GM23248 (cell line): ENCODE results near the gene ZBTB4. TPM values are rescaled to one million over a fixed set of nuclear protein-coding genes. Genes with fewer than 3 reads are reported as not detected.

Experiments
- DNase-seq: peaks from one replicate; pipeline ENCODE4 v3.0.0-alpha.2; 2015
- H2AFZ ChIP-seq: fragments of 200-600 bp; sonication (generic); 2 replicates; pipeline ENCODE4 v1.6.1; 2016; ENCODE audit warnings: antibody characterized with exemption
- H3F3A ChIP-seq: fragments of 200-600 bp; sonication (generic); 2 replicates; pipeline ENCODE4 v1.6.1; 2016; ENCODE audit warnings: mild to moderate bottlenecking, antibody characterized with exemption, mixed run types; ENCODE audit not compliant: insufficient read depth
- H3K27ac ChIP-seq: fragments of 200-600 bp; sonication (generic); 2 replicates; pipeline ENCODE4 v1.5.1; 2016; ENCODE audit warnings: mild to moderate bottlenecking
- H3K27me3 ChIP-seq: fragments of 200-600 bp; sonication (generic); replicated peaks from 2 replicates; pipeline ENCODE4 v1.6.1; 2016; ENCODE audit warnings: mild to moderate bottlenecking; ENCODE audit not compliant: insufficient read depth
- H3K36me3 ChIP-seq: fragments of 200-600 bp; sonication (generic); 2 replicates; pipeline ENCODE4 v1.6.1; 2016; ENCODE audit warnings: low read depth, mild to moderate bottlenecking
- H3K4me1 ChIP-seq: fragments of 200-600 bp; sonication (generic); 2 replicates; pipeline ENCODE4 v1.6.1; 2016; ENCODE audit warnings: mild to moderate bottlenecking; ENCODE audit not compliant: insufficient read depth
- H3K4me2 ChIP-seq: fragments of 200-600 bp; sonication (generic); one replicate; pipeline ENCODE4 v1.6.1; 2016; ENCODE audit warnings: mild to moderate bottlenecking; ENCODE audit not compliant: unreplicated experiment
- H3K4me3 ChIP-seq: fragments of 200-600 bp; sonication (generic); 2 replicates; pipeline ENCODE4 v1.5.1; 2016; ENCODE audit warnings: mild to moderate bottlenecking
- H3K79me2 ChIP-seq: fragments of 200-600 bp; sonication (generic); 2 replicates; pipeline ENCODE4 v1.6.1; 2016; ENCODE audit warnings: mild to moderate bottlenecking; ENCODE audit not compliant: insufficient read depth
- H3K9ac ChIP-seq: fragments of 200-600 bp; sonication (generic); 2 replicates; pipeline ENCODE4 v1.6.1; 2016; ENCODE audit warnings: mild to moderate bottlenecking
- H3K9me2 ChIP-seq: fragments of 200-600 bp; sonication (generic); 2 replicates; pipeline ENCODE4 v1.6.1; 2016; ENCODE audit warnings: mixed run types, mild to moderate bottlenecking, moderate library complexity; ENCODE audit not compliant: insufficient read depth
- H3K9me3 ChIP-seq: fragments of 200-600 bp; sonication (generic); one replicate; pipeline ENCODE4 v1.6.1; 2017; ENCODE audit warnings: low read depth
- H4K20me1 ChIP-seq: fragments of 200-600 bp; sonication (generic); 2 replicates; pipeline ENCODE4 v1.6.0; 2016; ENCODE audit not compliant: insufficient read depth
- EZH2 ChIP-seq: fragments of 200-600 bp; sonication (generic); IDR thresholded peaks from 2 replicates; pipeline ENCODE4 v1.6.1; 2018; ENCODE audit warnings: antibody characterized with exemption, mild to moderate bottlenecking; ENCODE audit not compliant: insufficient read depth, poor library complexity, severe bottlenecking
- EZH2phosphoT487 ChIP-seq: fragments of 200-600 bp; sonication (generic); IDR thresholded peaks from 2 replicates; pipeline ENCODE4 v1.6.1; 2018; ENCODE audit warnings: antibody characterized with exemption, moderate library complexity, mild to moderate bottlenecking, low read depth; ENCODE audit not compliant: insufficient read depth
- WGBS, 2 experiments: methylation state at CpG; one replicate each; pipeline ENCODE4 v1.1.6; 2015 to 2017; ENCODE audit warnings: low lambda C conversion rate in 2 of 2, low coverage in 1 of 2; ENCODE audit errors: missing lambda C conversion rate in 2 of 2; 5-methylcytosine and 5-hydroxymethylcytosine counted together
- in situ Hi-C: fragments of 300-500 bp; cut with MboI; formaldehyde crosslinking; loops from 2 replicates; pipeline ENCODE4 v1.15.0; 2020
- polyA plus RNA-seq: library from polyadenylated mRNA; unstranded; fragments of >200 nt; fragmentation: Nextera tagmentation; extraction: Ambion mirVana; gene quantifications from 2 replicates; pipeline ENCODE4 v1.2.1, GENCODE V29; 2016
- total RNA-seq: library from RNA; depleted of rRNA; stranded (reverse); fragments of >200 nt; shearing (Covaris generic); gene quantifications from 2 replicates; pipeline ENCODE4 v1.2.3, GENCODE V29; 2014

The ZBTB4 gene
- total and polyA plus RNA-seq, 2 experiments from 2014 or later, result 17.7 to 32.9 TPM

GRCh38 chr17:7415784-7416183 is 63.6 kb downstream of the ZBTB4 start:
- Histone ChIP-seq H3K9ac (no peak overlapping the region), H2AFZ (no peak overlapping the region), H4K20me1 (no peaks in the 10 kb centered on the region), H3K9me3 (no peaks in the 10 kb centered on the region), H3K4me1 (peaks cover 16% of the 10 kb centered on the region), H3K79me2 (no peaks in the 10 kb centered on the region), H3K27me3 (no peaks in the 10 kb centered on the region), H3K4me2 (no peak overlapping the region), H3K9me2 (no peaks in the 10 kb centered on the region), H3F3A (peaks cover 12% of the 10 kb centered on the region), H3K36me3 (no peaks in the 10 kb centered on the region), H3K4me3 (no peak overlapping the region), H3K27ac (no peak overlapping the region)
- in situ Hi-C loops, result no loop called here
- no peak for DNase-seq
- 83 to 84% methylated on average over 23 of the region's 23 CpGs for WGBS, 2 experiments
- TF ChIP-seq EZH2 (no peak), EZH2phosphoT487 (no peak)

- no peak for DNase-seq
- Histone ChIP-seq H3K9ac (no peak overlapping the region), H3K4me2 (no peak overlapping the region), H3K4me1 (peaks cover 16% of the 10 kb centered on the region), H3K36me3 (no peaks in the 10 kb centered on the region), H3K9me2 (no peaks in the 10 kb centered on the region), H3K9me3 (no peaks in the 10 kb centered on the region), H4K20me1 (no peaks in the 10 kb centered on the region), H3K79me2 (no peaks in the 10 kb centered on the region), H2AFZ (no peak overlapping the region), H3K27ac (no peak overlapping the region), H3K27me3 (no peaks in the 10 kb centered on the region), H3K4me3 (no peak overlapping the region), H3F3A (peaks cover 12% of the 10 kb centered on the region)
- 85 to 86% methylated on average over 14 of the region's 14 CpGs for WGBS, 2 experiments
- TF ChIP-seq EZH2phosphoT487 (no peak), EZH2 (no peak)
- in situ Hi-C loops, result no loop called here
Measured at GRCh38 chr17:7414837-7415236, 64.6 kb downstream of the ZBTB4 start.

GRCh38 chr17:7413346-7413985 is 66.0 kb downstream of the ZBTB4 start:
- DNase-seq, result peak; percentile 84

GRCh38 chr17:7411427-7411750 is 68.0 kb downstream of the ZBTB4 start:
- no peaks in the 10 kb centered on the region for H3K27me3 ChIP-seq
- no peaks in the 10 kb centered on the region for H4K20me1 ChIP-seq
- in situ Hi-C loops, result no loop called here
- H3K4me3 ChIP-seq, result no peak overlapping the region
- H3K27ac ChIP-seq, result no peak overlapping the region
- H3K79me2 ChIP-seq, result no peaks in the 10 kb centered on the region; the same call in 1 of the 2 replicates
- H2AFZ ChIP-seq, result no peak overlapping the region
- no peak overlapping the region for H3K4me2 ChIP-seq
- no peaks in the 10 kb centered on the region for H3K9me2 ChIP-seq
- H3F3A ChIP-seq, result peaks cover 12% of the 10 kb centered on the region
- 95 to 97% methylated on average over 7 to 8 of the region's 8 CpGs for WGBS, 2 experiments
- DNase-seq, result no peak
- H3K36me3 ChIP-seq, result no peaks in the 10 kb centered on the region
- TF ChIP-seq EZH2 (no peak), EZH2phosphoT487 (no peak)
- no peaks in the 10 kb centered on the region for H3K9me3 ChIP-seq
- H3K4me1 ChIP-seq, result peaks cover 16% of the 10 kb centered on the region
- no peak overlapping the region for H3K9ac ChIP-seq

More at GRCh38 chr17:7413346-7413985, 66.0 kb downstream of the ZBTB4 start:
- H3K9me2 ChIP-seq, result no peaks in the 10 kb centered on the region
- TF ChIP-seq EZH2 (no peak), EZH2phosphoT487 (no peak)
- H3K9ac ChIP-seq, result peak overlapping the region; percentile 25; the same call in 1 of the 2 replicates
- peak overlapping the region; percentile 33; the same call in 1 of the 2 replicates for H3K27ac ChIP-seq
- H3F3A ChIP-seq, result peaks cover 12% of the 10 kb centered on the region
- no peaks in the 10 kb centered on the region for H3K79me2 ChIP-seq
- H3K4me3 ChIP-seq, result no peak overlapping the region
- peak overlapping the region; percentile 21 for H3K4me2 ChIP-seq
- H3K4me1 ChIP-seq, result peaks cover 16% of the 10 kb centered on the region
- in situ Hi-C loops, result no loop called here
- no peak overlapping the region for H2AFZ ChIP-seq
- H3K9me3 ChIP-seq, result no peaks in the 10 kb centered on the region
- no peaks in the 10 kb centered on the region for H4K20me1 ChIP-seq
- H3K27me3 ChIP-seq, result no peaks in the 10 kb centered on the region
- no peaks in the 10 kb centered on the region for H3K36me3 ChIP-seq
- 63 to 66% methylated on average over 6 of the region's 6 CpGs for WGBS, 2 experiments
